ENCODE data around the gene GCN1.
A peak's percentile ranks its signal among the peaks of the same experiment; 100 is the strongest.
"Not testable (repeated sequence)": the region's sequence is repeated elsewhere in the genome, so short reads cannot be mapped to it uniquely, and the experiment has no call there.

The GCN1 gene, protein sequence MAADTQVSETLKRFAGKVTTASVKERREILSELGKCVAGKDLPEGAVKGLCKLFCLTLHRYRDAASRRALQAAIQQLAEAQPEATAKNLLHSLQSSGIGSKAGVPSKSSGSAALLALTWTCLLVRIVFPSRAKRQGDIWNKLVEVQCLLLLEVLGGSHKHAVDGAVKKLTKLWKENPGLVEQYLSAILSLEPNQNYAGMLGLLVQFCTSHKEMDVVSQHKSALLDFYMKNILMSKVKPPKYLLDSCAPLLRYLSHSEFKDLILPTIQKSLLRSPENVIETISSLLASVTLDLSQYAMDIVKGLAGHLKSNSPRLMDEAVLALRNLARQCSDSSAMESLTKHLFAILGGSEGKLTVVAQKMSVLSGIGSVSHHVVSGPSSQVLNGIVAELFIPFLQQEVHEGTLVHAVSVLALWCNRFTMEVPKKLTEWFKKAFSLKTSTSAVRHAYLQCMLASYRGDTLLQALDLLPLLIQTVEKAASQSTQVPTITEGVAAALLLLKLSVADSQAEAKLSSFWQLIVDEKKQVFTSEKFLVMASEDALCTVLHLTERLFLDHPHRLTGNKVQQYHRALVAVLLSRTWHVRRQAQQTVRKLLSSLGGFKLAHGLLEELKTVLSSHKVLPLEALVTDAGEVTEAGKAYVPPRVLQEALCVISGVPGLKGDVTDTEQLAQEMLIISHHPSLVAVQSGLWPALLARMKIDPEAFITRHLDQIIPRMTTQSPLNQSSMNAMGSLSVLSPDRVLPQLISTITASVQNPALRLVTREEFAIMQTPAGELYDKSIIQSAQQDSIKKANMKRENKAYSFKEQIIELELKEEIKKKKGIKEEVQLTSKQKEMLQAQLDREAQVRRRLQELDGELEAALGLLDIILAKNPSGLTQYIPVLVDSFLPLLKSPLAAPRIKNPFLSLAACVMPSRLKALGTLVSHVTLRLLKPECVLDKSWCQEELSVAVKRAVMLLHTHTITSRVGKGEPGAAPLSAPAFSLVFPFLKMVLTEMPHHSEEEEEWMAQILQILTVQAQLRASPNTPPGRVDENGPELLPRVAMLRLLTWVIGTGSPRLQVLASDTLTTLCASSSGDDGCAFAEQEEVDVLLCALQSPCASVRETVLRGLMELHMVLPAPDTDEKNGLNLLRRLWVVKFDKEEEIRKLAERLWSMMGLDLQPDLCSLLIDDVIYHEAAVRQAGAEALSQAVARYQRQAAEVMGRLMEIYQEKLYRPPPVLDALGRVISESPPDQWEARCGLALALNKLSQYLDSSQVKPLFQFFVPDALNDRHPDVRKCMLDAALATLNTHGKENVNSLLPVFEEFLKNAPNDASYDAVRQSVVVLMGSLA (N-terminal part only)

GRCh38 chr12:120194534-120195395 lies at the start of gene GCN1:
Gene GCN1 (minus strand): TSS chr12:120194715. CDS start chr12:120194697, 18 bp downstream.
- DNase-seq: peak; percentile 96

GRCh38 chr12:120242971-120243699 lies 48.6 kb upstream of the GCN1 start:
- no peak for DNase-seq

- DNase-seq: no peak
These were observed 47.8 kb upstream of the GCN1 start for GRCh38 chr12:120242275-120242799.

GRCh38 chr12:120241561-120242274 lies 47.2 kb upstream of the GCN1 start:
- DNase-seq: no peak

GRCh38 chr12:120240495-120240833 lies 45.9 kb upstream of the GCN1 start:
- DNase-seq: no peak

GRCh38 chr12:120239776-120240494 lies 45.4 kb upstream of the GCN1 start:
- no peak for DNase-seq

- DNase-seq: no peak
These were observed 44.4 kb upstream of the GCN1 start for GRCh38 chr12:120238839-120239445.

GRCh38 chr12:120238217-120238616 lies 43.7 kb upstream of the GCN1 start:
- DNase-seq: no peak

GRCh38 chr12:120237360-120238171 lies 43.1 kb upstream of the GCN1 start:
- DNase-seq: no peak

DNA sequence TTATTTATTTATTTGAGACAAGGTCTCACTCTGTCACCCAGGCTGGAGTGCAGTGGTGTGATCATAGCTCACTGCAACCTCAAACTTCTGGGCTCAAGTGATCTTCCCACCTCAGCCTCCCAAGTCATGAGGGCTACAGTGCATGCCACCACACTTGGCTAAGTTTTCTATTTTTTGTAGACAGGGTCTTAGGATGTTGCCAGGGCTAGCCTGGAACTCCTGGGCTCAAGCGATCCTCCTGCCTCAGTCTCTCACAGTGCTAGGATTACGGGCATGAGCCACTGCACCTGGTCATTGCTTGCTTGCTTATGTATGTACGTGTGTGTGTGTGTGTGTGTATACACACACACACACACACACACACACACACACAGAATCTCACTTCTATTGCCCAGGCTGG lies 42.3 kb upstream of the GCN1 start:
- not testable (repeated sequence) for DNase-seq

GRCh38 chr12:120235369-120236323 lies 41.1 kb upstream of the GCN1 start:
- DNase-seq: no peak

- peak; percentile 92 for DNase-seq
These were observed 40.3 kb upstream of the GCN1 start for GRCh38 chr12:120234643-120235368.

DNA sequence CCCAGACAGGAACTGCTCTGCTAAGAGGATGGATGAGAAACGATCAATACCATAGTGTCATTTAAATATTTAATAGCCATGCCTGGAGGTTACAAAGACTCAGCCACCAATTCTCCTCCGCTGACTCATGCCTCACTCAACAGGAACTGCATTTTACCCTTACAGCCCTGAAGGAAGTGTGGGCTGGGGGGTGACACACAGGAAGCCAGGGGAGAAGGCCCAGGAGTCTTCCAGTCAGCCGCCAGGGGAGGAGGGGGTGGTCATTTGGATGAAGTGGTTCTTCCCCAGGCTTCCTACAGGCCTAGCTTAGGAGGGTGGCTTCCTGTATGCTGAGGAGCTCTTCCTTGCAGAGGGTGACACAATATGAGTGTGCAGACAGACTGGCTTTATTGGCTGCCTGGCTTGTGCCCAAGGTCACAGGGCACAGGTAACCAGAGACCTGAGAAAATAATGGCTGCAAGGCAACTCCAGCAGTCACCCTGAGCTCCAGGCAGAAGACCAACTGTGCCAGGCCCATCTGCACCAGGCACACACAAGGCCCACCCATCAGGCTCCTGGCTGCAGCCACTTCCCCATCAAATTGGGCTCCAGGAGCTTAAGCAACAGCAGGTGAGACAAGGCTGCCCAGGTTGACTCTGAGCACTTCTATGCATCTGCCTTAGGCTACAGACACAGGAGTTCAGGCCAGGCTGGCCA lies 36.9 kb upstream of the GCN1 start:
- DNase-seq: peak; percentile 79

GRCh38 chr12:120230974-120231315 lies 36.4 kb upstream of the GCN1 start:
- no peak for DNase-seq

- peak; percentile 30 for DNase-seq
These were observed 35.9 kb upstream of the GCN1 start for GRCh38 chr12:120230326-120230973.

Data from DMS53 (cell line).